ENCODE data around the gene LAMC2.
A peak's percentile ranks its signal among the peaks of the same experiment; 100 is the strongest.

LAMC2 gene

DNA sequence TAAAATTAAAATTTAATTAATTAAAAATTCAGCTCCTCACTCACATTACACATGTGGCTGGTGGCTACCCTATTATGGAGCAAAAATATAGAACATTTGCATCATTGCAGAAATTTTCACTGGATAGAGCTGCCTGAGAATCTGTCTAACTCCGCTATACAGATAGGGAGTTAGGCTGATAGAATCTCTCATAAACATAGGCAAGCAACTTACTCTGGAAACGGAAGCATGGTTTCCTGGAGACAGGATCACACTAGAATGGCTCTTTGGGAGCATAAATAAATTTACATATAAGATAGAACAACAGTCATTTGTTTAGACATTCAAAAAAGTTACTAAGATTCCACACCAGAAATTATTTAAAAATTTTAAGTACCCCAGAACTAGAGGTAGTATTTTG, 12.2 kb upstream of the LAMC2 start:
- DNase-seq, result no peak

DNA sequence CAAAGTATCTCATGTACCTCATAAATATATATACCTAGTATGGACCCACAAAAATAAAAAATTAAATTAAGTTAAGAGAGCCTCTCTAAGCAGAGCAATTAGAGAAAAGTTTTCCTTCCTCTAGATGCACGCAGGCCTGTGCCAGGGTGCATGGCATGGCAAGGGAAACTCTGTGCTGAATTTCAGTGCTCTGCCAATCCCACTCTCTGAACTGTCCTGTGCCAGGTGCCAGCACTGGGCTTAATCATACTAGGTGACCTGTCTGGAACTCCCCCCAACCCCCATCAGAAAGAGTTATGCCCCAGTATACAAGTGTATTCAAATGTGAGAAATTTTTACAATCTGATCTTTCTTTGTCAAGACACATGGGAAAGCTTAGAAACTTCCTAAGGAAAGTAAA, 10.4 kb upstream of the LAMC2 start:
- DNase-seq, result no peak

DNA sequence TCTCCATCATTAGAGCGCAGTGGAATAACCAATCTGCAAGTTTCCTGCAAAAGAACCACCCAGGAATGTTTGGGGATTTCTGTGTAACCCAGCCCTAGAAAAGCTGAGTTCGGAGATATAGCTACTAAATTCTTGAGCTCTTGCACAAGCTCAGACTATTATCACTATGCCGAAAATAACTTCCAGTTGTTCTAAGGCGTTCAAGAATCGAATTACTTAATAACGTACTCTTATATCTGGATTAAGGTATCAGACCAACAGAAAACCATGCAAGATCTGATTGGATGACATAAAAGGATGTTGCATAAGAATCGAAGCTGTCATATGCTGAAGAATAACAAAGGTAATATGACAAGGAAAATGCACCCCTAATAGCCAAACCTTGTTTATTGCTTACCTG, 7.5 kb upstream of the LAMC2 start:
- DNase-seq, result no peak

DNA sequence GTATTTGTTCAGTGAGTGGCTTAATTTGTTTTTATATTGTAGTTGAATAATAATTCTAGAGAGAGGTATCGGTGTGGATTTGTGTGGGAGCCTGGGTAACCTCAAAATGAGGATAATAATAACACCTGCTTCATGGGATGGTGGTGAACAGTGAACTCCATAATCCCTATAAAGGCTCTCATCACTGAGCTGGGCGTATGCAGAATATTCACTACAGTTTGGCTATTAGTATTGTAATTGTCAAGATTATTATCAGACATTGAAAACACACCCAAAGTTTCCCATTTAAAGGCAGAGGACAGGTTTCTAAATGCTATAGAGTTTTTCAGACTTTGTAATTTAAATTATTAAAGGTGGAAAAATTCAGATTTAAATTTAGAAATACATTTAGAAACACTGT, 7.0 kb upstream of the LAMC2 start:
- DNase-seq, result no peak

DNA sequence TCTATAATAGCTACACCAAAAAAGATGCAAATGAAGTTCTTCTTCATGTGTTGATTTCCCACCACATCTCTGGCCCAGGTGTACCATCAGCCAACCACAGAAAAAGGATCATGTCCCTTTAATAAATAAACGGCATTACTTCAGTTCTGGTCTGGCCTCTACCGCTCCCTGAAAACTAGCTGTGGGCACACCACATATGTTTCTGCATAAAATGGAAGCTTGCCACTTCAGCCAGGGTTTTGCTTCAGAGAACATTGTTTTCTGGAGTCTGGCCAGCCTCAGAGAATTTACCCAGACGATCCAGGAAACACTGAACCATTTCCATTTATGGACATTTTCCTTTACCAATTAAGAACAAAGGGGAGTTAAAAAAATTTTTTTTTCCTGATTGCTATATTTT, 5.8 kb upstream of the LAMC2 start:
- DNase-seq, result no peak

DNA sequence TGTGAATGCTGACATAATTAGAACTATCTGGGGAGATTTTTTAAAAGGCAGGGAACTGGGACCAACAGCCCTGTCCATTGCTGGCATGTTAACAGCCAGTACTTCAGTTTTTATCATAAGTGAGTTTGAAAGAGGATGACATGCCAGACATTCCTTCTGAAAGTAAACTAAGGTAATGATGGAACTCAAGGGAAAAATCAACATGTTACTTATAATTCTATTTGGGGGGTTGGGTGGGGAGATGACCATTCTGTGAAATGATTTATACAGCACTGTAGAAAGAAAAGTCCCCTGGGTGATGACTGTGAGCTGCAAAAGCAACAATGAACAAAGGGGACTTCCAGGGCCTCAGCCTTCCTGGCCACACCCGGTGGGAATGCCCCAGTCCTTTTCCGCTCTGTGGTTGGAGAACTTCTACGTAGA, 5.4 kb upstream of the LAMC2 start:
- DNase-seq, result no peak

DNA sequence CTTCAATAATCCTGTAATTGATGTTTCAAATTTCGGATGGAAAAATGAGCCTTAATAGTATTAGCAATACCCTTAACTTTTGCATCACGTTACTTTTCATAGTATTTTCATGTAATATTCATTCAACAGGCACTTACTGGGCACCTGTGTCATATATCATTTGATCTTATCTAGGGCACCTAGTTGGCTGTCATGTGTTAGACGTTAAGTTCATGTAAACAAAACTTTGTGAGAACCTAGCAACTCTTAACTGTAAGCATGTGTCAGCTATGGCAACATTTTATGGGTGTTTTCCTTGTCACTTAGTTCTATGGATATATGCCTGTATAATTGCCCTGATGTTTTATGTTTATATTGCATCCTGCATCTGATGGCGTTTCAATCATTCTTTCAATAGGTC, 777 bp downstream of the LAMC2 start:
- no peak for DNase-seq

DNA sequence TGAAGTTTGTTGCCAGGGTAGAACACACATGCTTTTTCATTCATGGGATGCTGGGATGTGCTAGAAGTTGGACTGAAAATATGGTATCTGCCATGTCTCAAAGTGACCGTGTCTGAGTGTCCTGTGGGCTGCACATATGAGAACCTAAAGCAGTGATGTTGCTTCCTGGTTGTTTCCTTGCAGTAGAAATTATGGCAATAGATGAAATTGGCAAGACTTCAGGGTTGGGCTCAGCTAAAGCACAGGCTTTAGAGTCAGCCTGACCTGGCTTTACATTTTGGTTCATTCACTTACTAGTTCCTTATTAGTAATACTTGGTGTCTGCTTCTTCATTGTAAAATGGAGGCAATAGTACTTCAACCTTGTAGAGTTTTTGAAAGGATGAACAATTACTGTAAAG, 2.2 kb downstream of the LAMC2 start:
- DNase-seq, result no peak

DNA sequence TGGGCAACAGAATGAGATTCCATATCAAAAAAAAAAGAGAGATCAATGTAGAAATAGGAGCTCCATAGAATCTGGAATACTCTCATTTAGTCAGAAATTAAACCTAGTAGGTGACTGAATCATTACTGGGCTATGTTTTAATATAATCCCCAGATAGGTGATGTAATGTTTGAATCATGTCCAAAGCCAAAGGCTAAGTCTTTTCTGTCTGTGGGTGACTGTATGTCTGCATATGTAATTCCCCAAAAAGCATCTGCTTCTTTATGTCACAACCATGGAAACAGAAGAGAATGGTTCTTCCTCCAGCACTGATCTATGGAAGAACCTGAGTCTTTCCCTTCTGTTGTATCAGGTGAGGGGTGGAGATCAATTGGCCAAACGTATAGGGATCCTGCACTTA, 5.8 kb downstream of the LAMC2 start:
- DNase-seq, result no peak

DNA sequence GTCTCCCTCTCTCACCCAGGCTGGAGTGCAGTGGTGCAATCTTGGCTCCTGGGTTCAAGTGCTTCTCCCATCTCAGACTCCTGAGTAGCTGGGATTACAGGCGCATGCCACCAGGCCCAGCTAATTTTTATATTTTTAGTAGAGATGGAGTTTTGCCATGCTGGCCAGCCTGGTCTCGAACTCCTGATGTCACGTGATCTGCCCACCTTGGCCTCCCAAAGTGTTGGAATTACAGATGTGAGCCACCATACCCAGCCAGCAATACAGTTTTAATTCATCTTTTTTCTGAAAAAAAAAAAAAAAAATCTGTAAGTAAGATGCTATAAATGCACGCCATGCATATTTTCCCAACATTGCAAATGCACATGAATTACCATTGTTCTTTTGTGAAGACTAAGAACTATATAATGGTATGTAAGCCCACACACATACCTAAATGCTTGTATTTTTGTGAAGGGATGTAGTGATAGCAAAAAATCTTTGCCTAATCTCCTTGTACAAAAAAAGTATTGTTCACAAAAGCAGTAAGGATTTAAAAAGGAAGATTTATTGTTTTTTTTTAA, 8.0 kb downstream of the LAMC2 start:
- DNase-seq, result no peak

DNA sequence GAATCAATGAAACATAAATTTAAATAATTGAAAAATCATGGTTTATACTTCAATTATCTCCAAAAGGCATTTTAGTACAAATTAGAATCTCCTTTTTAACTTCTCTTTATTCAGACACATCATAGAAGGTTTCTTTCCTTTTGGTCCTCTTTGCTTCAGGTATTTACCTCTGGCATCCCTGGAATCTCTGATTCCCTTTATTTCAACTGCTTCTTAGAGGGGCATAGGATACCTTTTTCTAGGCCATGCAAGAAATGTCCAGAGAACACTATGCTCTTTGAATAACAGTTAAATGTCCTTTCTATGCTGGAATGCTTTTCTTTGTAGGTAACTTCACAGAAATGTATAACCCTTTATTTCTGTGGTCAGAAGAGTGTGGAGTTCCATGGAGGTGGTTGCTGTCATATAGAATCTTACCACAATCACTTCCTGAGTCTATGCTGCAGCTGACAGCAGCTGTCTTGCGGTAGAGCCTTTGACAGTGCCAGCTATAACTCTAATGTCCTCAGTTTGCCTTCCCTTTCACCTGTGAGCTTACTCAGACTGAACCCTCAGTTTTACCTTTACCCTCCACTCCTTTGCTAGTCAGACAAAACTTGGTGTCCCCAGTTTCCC, 8.6 kb downstream of the LAMC2 start:
- DNase-seq, result no peak

DNA sequence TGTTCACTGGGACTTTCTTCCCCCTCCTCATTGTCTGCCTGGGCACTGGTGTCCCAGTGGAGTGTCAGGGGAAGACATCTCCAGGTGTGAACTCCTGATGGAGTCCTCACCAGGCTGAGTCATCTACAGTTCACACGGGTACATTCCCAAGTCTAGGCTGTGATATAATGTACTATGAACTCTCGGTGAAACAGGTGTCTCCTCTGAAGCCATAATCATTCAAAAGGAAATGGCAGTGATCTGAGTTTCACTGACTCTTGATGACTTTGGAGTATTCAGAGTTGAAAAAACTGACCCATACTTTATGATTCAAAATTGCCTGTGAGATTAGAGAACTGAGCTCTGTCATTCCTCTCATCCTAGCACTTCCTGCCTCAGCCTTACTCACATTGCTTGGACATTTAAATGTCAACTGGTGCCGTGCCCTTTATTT, 9.1 kb downstream of the LAMC2 start:
- DNase-seq, result no peak

DNA sequence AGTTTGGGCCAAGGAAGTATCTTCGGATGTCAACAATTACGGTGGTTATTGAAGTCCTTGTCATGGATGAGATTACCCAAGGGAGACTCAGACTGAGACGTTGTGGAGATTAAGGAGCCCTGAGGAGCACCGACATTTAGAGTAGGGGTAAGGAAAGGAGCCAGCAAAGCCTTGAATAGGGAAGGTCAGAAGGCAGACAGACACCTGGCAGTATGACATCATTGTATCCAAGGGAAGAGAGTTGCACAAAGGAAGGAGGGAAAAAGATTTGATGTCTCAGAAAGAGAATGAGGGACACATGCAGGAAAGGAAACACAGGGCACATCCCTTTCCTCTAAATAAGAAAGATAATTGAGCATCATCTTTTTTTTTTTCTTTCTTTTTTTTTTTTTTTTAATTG, 11.7 kb downstream of the LAMC2 start:
- no peak for DNase-seq

DNA sequence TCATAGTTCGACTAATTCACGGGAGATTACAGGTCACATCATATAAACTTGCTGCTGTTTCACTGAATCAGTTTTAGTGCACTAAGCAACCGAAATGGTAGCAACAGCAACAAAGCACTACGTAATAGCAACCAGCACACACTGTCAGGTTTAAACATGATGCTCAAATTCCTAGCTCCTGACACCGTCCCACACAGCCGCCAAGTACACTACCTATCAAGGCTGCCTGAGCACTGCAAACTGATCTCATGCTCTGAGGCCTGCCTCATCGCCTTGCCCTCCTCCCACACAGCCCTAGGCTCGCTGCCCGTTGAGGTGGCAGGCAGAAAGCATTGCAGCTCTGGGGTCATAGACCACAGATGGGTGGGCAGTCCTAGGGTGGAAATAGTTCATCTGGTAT, 12.4 kb downstream of the LAMC2 start:
- no peak for DNase-seq

DNA sequence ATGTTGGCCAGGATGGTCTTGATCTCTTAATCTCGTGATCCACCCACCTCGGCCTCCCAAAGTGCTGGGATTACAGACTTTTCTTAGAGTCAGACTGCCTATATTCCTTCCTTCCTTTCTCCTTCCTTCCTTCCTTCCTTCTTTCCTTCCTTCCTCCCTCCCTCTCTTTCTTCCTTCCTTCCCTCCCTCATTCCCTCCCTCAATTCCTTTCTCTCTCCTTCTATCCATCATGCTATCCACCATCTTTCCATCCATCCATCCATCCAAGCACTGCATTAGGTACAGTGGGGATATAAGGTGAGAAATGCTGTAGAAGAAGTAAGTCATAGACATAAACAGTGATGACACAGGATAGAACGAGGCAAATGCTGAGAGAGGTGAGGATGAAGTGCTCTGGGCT, 13.2 kb downstream of the LAMC2 start:
- DNase-seq, result no peak

DNA sequence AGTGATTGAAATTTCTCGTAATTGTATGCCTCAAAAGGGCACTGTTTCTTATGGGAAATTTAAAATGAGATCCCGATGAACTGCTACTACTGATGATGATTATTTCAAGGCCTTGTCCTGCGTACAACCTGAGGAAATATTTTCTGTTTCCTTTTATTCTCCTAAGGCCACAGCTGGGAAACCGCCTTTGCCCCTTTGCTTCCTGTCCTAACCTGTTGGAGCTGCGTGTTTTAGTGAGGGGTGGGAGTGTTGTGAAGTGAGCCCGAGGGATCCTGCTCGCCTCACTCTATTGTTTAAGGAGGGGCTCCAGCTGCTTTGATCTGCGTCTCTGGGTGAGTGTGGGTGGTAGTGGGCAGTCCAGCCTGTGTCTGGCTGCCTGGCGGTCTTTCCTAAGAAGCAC, 14.4 kb downstream of the LAMC2 start:
- DNase-seq, result no peak

DNA sequence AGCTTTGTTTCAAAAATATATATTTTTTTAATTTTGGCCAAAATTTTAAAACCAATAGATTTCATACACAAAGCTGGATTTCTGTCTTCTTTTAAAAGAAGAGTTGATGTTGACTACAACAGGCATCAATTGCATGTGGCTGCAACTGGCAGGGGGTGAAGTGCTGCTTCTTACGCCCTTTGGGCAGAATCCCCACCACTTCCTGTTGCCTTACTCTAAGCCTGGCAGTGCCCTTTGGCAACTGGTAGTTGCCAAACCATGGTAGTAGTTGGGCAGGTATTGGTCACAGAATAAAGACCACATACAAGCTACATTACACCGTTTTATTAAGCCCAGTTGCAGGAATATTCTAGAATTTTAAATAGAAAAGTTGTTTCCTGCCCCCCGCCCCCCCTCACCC, 17.0 kb downstream of the LAMC2 start:
- no peak for DNase-seq

DNA sequence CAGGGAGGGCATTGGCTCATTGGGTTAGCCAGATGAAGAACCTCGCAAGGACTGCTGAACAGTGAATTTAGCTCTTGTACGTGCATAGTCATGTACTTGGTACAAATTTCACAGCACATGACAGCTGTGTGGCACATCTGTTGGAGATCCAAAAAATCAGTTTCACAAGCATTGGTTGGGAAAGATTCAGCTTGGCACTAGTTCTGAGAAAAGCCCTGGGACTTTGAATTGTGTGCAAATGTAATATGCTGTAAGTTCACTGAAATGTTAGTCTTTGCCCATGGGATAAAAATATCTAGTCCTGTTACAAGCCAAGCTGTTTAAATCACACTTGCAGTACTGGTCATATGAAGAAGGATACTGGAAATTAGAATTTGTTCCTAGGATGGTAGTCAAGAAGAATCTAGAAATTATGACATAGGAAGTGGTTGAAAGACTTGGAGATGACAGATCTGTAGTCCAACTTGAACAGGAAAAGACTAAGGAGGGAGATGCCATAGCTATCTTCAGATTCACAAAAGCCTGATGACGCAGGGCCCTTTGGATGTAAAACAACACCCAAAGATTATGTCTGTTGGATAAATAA, 19.2 kb downstream of the LAMC2 start:
- DNase-seq, result no peak

DNA sequence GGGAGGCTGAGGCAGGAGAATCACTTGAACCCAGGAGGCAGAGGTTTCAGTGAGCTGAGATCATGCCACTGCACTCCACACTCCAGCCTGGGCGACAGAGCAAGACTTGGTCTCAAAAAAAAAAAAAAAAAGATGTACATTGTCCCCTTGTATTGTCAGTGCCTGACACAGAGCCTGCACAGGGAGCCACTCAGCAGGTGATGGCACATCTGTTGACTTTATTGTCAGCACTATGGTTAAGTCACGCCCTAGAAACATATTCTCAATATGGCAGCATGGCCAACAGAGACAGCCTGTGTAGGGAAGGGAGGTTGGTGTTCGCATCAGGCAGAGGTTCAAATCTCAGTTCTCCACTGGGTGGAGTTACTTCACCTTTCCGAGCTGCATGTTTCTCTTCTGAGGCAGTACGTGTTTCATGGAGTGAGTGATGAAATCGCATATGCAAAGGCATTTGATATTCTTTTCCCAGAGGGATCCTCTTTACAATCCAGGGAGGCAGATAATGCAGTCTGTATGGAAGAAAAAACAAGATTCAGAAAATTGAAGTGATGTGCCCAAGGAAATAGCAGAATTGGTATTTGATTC, 20.6 kb downstream of the LAMC2 start:
- DNase-seq, result no peak

DNA sequence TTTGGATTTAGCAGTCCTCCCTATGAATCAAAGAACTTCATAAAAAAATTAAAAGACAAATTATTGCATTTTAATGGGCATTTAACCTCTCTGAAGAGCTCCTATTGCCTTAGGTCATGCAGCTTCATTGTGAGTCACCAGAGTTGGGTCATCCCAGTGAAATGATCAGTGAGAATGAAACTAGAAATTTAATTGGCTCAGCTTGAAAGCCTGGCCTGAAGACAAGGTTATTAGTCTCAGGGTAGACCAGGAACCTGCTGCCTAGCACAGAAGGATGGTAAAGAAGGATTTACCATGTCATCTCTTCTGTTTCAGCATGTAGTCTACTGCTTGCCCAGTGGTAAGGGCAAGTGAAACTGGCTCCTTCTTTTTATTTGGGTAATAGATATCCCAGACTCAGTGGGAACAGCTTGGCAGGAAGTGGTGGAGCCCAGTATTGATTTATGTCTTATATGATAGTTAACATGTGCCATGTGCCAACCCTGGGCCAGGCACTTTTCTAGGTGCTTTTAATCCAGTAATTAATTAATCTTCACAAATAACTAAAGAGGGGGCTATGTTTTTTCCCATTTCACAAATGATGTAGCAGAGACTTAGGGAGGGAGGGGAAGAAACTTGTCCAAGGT, 23.6 kb downstream of the LAMC2 start:
- DNase-seq, result peak in 1 of 3 experiments; percentile 21

DNA sequence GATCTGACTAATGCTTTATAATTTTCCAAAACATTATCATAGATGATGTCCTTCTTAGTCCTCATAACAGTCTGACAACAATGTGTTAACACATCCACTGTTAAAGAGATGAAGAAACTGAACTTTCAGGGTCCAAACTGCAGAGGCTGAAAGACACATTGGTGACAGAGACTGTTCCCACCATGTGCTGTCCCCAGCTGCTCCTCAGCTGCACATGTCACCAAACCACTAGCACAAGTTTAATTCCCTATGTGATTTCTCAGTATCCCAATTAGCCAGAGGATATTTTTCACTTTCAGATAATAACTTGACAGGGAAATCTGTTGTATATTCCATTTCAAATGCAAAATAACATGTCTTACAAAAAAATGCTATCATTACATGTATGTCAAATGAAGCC, 24.6 kb downstream of the LAMC2 start:
- no peak for DNase-seq

DNA sequence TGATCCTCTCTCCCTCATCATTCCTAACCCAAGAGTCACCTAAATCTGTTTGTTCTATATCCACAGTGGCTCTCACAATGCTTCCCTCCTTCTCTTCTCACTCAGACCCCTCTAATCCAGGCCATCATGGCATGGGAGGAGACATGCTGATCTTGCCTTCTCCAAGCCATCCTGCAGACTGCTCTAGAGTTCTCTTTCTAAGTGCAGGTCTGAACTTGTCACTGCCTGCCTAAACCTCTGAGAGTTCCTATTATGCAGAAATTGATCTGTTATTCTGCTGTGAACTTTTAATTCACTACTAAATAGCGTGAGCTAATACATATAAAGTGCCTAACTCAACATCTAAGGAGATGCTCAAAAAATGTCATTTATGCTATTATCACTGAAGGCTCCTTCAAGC, 26.8 kb downstream of the LAMC2 start:
- DNase-seq, result no peak

DNA sequence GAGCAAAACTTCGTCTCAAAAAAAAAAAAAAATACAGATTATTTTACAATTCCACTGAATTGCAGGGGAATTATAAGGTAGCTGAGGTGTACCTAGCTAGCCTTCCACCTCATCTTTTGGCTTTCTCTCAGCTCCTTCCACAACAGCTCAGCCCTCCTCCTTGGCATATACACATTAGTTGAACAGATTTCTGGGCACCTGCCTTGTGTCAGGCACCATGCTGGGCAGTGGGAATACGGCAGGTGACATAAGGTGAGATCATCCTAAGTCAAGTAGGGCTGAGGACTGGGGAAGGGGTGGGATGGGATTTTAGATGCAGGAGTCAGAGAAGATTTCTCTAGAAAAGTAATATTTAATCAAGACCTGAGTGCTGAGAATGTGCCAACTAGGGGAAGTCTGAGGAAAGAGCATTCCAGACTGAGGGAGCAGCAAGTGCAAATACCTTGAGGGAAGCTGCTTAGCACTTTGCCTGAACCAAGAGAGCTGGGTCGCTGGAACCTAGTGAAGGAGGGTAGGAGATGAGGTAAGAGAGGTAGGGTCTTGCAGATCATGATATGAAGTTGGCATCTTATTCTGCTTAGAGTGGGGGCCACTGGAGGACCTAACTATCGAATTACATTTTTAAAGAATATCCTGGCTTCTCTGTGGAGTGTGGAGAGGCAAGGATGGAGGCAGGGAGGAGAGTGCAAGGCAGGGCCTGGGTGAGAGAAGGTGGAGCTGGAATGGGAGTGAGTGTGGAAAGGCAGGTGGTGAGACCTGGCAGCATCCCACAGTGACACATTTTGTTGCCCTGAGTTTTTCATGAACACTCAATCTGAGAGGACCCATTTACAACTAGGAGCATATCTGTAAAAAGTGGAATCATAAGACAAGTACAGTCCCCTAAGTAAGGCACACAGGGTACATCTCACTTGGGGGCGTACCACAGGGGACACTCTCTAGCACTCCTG, 28.2 kb downstream of the LAMC2 start:
- DNase-seq, result peak; percentile 23 to 61 (median 44)

Measured in NCI-H1417 (cell line).